BE2C (cell line): ENCODE measurements around the gene GJD3.

ENCODE experiments used
- DNase-seq: peaks from one replicate; pipeline ENCODE4 v3.0.0-alpha.2; 2020
- H3K27me3 ChIP-seq: fragments of 250-450 bp; sonication (Bioruptor Pico); 2 replicates; pipeline ENCODE4 v1.5.1; 2020; ENCODE audit warnings: mild to moderate bottlenecking
- H3K36me3 ChIP-seq: fragments of 250-450 bp; sonication (Bioruptor Pico); 2 replicates; pipeline ENCODE4 v1.5.1; 2020; ENCODE audit warnings: mild to moderate bottlenecking
- H3K4me1 ChIP-seq: fragments of 250-450 bp; sonication (Bioruptor Pico); 2 replicates; pipeline ENCODE4 v1.5.1; 2020
- H3K4me3 ChIP-seq: 2 replicates; pipeline ENCODE4 v1.5.1; 2011; ENCODE audit warnings: low read depth, low read length
- H3K9me3 ChIP-seq: fragments of 250-450 bp; sonication (Bioruptor Pico); 2 replicates; pipeline ENCODE4 v1.5.1; 2020
- TF ChIP-seq, protein P1 (sequence below): IDR thresholded peaks from 2 replicates; pipeline ENCODE4 v1.5.1; 2012; ENCODE audit warnings: mild to moderate bottlenecking, low read depth, low read length

The GJD3 gene

GRCh38 chr17:40327735-40328385, 36.7 kb downstream of the GJD3 start:
- Histone ChIP-seq H3K9me3 (no peaks in the 10 kb centered on the region), H3K27me3 (no peaks in the 10 kb centered on the region), H3K4me3 (no peak overlapping the region), H3K4me1 (peaks cover 47% of the 10 kb centered on the region), H3K36me3 (peaks cover 28% of the 10 kb centered on the region)
- TF ChIP-seq, protein P1, sequence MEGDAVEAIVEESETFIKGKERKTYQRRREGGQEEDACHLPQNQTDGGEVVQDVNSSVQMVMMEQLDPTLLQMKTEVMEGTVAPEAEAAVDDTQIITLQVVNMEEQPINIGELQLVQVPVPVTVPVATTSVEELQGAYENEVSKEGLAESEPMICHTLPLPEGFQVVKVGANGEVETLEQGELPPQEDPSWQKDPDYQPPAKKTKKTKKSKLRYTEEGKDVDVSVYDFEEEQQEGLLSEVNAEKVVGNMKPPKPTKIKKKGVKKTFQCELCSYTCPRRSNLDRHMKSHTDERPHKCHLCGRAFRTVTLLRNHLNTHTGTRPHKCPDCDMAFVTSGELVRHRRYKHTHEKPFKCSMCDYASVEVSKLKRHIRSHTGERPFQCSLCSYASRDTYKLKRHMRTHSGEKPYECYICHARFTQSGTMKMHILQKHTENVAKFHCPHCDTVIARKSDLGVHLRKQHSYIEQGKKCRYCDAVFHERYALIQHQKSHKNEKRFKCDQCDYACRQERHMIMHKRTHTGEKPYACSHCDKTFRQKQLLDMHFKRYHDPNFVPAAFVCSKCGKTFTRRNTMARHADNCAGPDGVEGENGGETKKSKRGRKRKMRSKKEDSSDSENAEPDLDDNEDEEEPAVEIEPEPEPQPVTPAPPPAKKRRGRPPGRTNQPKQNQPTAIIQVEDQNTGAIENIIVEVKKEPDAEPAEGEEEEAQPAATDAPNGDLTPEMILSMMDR: no peak
- no peak for DNase-seq

GRCh38 chr17:40327244-40327729, 37.2 kb downstream of the GJD3 start:
- H3K36me3 ChIP-seq: peaks cover 26% of the 10 kb centered on the region
- H3K4me3 ChIP-seq: no peak overlapping the region
- H3K4me1 ChIP-seq: peaks cover 48% of the 10 kb centered on the region
- H3K27me3 ChIP-seq: no peaks in the 10 kb centered on the region
- TF ChIP-seq, protein P1: no peak
- DNase-seq: no peak
- H3K9me3 ChIP-seq: no peaks in the 10 kb centered on the region

- peaks cover 50% of the 10 kb centered on the region for H3K4me1 ChIP-seq
These were observed 37.7 kb downstream of the GJD3 start for GRCh38 chr17:40326832-40327199.

DNA sequence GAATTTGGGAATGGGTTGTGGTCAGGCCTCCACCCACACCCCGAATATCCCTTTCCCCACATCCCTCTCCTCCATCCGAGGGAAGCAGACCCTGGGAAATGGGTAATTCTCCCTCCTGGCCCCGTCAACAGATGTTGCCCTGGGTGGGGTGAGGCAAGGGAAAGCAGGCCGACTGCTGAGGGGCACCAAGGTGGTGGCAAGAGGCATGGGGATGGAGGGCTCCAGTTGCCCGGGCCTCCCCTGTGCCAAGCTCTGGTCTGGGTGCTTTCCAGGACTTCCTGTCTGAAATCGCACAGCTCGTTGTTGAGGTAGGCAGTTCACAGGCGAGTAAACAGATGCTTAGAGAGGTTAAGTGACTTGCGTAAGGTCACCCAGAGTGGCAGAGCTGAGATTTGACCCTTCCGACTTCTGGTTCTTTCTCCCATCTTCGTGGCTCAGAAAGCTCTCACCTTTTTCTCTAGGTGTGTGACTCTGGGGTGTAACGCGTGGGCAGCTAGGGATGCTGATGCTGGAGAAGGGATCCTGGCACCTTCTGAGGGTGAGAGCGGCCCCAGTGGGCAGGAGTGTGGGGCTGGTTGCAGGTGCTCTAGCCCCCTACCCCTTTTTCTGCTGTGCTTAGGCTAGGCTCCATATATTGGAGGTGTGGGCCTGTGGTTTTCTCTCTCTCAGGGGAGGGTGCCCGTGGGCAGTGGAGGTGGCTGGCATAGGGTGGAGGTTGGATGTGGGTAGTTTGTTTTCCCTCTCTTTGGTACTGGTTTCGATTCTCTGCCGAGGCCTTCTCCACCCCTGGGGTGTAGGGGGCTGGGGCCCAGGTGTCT, 38.3 kb downstream of the GJD3 start:
- H3K27me3 ChIP-seq: no peaks in the 10 kb centered on the region
- TF ChIP-seq, protein P1: no peak
- peaks cover 18% of the 10 kb centered on the region for H3K36me3 ChIP-seq
- DNase-seq: no peak
- no peak overlapping the region for H3K4me3 ChIP-seq
- no peaks in the 10 kb centered on the region for H3K9me3 ChIP-seq
- peaks cover 50% of the 10 kb centered on the region for H3K4me1 ChIP-seq

More at GRCh38 chr17:40326832-40327199, 37.7 kb downstream of the GJD3 start:
- TF ChIP-seq, protein P1: no peak
- Histone ChIP-seq H3K27me3 (no peaks in the 10 kb centered on the region), H3K4me3 (no peak overlapping the region), H3K9me3 (no peaks in the 10 kb centered on the region), H3K36me3 (peaks cover 24% of the 10 kb centered on the region)
- DNase-seq: no peak

- TF ChIP-seq, protein P1: no peak
- Histone ChIP-seq H3K27me3 (no peaks in the 10 kb centered on the region), H3K4me1 (peaks cover 49% of the 10 kb centered on the region), H3K4me3 (no peak overlapping the region), H3K9me3 (no peaks in the 10 kb centered on the region), H3K36me3 (peaks cover 10% of the 10 kb centered on the region)
- DNase-seq: no peak
These were observed 39.2 kb downstream of the GJD3 start for GRCh38 chr17:40325156-40326013.
